Measurements from ENCODE around the gene SCGB1D4. TPM values are rescaled to one million over a fixed set of nuclear protein-coding genes. Genes with fewer than 3 reads are reported as not detected.

The SCGB1D4 gene
- total RNA-seq, 4 donors from 2014 or later = not detected

DNA sequence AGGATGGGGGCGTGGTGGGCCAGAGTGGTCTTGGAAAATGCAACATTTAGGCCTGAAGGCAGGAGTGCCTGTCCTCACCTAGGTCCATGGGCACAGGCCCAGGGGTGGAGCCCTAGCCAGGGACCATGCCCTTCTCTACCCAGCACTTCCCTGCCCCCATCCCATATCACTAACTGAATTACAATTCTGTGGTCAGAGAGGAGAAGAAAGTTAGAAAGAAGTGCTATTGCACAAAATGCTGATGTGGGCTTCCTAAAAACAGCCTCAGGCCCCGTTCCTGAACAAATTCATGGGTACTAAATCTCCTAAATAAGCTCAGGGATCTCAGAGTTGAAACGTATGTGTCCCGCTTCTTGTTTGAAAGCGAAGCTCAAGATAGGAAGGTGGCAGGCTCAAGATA lies 34.9 kb upstream of the SCGB1D4 start:
- TF ChIP-seq, protein P1, sequence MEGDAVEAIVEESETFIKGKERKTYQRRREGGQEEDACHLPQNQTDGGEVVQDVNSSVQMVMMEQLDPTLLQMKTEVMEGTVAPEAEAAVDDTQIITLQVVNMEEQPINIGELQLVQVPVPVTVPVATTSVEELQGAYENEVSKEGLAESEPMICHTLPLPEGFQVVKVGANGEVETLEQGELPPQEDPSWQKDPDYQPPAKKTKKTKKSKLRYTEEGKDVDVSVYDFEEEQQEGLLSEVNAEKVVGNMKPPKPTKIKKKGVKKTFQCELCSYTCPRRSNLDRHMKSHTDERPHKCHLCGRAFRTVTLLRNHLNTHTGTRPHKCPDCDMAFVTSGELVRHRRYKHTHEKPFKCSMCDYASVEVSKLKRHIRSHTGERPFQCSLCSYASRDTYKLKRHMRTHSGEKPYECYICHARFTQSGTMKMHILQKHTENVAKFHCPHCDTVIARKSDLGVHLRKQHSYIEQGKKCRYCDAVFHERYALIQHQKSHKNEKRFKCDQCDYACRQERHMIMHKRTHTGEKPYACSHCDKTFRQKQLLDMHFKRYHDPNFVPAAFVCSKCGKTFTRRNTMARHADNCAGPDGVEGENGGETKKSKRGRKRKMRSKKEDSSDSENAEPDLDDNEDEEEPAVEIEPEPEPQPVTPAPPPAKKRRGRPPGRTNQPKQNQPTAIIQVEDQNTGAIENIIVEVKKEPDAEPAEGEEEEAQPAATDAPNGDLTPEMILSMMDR (IDR thresholded peaks at IDR 0.05; ENCODE audit: low read depth) = no peak

DNA sequence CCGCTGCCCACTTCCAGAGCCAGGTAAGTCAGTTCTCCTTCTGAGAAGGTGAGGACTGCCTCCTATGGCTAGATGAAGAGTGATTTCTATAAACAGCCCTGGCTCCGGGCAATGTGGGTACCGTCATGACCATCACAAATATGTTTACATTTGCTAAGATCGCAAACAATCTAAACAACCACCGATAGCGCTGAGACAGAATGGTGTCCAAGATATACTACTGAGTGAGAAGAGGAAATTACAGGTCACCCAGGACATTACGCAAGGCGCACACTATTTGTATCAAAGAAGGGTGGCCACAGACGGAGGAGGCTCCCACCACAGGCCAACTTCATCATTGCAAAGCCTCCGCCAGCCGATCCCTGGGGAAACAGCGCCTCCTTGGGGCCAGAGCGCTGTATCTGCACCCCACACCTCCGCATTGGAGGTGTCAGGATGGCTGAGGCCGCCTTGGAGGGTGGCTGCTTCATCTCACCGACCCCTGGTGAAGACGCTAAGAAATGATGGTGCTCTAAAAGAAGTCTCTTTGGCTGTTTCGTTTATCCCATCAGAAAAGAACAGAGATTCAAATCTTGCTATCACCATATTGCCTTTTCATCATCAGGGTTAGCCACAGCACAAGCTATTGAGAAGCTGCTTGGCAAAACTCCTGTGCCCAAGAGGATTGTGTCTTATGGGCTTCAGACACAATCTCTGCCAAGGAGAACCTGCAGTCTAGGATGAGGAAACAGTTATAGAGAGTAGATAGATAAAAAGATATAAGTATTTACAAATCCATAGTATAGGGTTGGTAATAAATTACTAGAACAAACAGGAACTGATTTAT lies 26.1 kb upstream of the SCGB1D4 start:
- TF ChIP-seq, protein P1 (IDR thresholded peaks at IDR 0.05; ENCODE audit: low read depth) = no peak

DNA sequence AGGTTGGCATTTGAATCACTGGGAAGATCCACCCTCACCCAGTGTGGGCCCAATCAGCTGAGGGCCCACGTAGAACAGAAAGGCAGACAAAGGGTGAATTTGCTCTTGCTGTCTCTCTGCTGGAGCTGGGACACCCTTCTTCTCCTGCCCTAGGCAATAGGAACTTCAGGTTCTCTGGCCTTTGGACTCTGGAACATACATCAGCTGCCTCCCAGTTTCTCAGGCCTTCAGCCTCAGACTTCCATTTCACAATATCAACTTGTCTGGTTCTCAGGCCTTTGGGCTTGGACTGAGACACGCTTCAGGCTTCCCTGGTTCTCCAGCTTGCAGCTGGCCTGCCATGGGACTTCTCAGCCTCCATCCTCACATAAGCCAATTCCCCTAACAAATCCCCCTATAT lies 23.6 kb upstream of the SCGB1D4 start:
- TF ChIP-seq, protein P1 (IDR thresholded peaks at IDR 0.05; ENCODE audit: low read depth) = no peak

DNA sequence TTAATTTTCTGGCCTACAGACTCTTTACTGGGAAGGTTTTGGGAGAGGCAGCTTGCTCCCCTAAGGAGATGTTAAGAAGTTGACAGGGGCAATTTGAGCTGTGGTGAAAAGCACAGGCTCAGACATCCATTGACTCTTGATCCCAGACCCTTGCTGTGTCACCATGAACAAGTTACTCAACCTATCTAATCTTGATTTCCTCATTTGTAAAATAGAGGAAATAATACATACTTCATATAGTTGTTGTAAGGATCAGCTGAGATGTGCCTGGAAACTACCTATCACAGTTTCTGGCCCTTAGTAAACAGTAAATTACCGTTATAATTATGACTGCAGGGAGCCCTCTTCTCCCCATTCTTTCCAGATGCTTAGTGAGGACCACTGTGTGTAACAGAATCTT lies 16.6 kb upstream of the SCGB1D4 start:
- TF ChIP-seq, protein P1 (IDR thresholded peaks at IDR 0.05; ENCODE audit: low read depth) = no peak

DNA sequence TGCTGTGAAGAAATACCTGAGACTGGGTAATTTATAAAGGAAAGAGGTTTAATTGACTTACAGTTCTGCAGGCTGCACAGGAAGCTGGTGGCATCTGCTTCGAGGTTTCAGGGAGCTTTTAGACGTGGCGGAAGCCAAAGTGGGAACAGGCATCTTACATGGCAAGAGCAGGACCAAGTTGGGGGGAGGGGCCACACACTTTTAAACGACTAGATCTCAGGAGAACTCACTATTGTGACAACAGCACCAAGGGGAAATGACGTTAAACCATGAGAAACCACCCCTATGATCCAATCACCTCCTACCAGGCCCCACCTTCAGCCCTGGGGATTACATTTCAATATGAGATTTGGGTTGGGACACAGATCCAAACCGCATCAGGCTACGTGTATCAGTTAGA lies 11.1 kb upstream of the SCGB1D4 start:
- TF ChIP-seq, protein P1 (IDR thresholded peaks at IDR 0.05; ENCODE audit: low read depth) = no peak

DNA sequence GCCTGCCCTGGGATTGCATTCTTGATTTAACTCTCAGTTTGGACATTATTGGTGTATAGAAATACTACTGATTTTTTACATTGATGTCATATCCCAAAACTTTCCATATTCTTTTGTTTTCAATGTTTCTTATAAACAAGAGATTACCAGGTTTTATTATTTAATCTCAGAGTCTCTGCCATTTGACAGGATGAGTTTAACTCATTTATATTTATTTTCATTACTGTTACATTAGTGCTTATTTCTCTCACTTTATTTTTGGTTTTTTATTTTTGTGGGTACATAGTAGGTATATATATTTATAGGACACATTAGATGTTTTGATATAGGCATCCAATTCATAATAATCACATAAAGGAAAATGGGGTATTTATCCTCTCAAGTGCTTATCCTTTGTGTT lies 9.1 kb upstream of the SCGB1D4 start:
- TF ChIP-seq, protein P1 (IDR thresholded peaks at IDR 0.05; ENCODE audit: low read depth) = no peak

DNA sequence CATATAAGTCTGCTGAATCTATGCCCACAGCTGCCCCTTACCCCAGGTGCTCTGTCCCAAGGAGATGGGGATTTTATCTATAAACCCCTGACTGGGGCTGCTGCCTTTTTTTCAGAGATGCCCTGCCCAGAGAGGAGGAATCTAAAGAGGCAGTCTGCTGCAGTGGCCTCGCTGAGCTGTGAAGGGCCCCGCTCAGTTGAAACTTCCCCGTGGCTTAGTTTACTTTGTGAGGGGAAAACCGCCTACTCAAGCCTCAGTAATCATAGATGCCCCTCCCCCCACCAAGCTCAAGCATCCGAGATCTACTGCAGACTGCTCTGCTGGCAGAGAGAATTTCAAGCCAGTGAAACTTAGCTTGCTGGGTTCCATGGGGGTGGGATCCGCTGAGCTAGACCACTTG lies 7.4 kb upstream of the SCGB1D4 start:
- TF ChIP-seq, protein P1 (IDR thresholded peaks at IDR 0.05; ENCODE audit: low read depth) = no peak
